GM19328 (cell line): ENCODE measurements around the gene IL6.
"Not testable (repeated sequence)": the region's sequence is repeated elsewhere in the genome, so short reads cannot be mapped to it uniquely, and the experiment has no call there.

Source experiments
- ATAC-seq: cut with Tn5 transposase; IDR thresholded peaks from one replicate; pipeline ENCODE4 v1.9.1; 2021; ENCODE audit warnings: mild to moderate bottlenecking, moderate library complexity; ENCODE audit not compliant: unreplicated experiment

Gene IL6

DNA sequence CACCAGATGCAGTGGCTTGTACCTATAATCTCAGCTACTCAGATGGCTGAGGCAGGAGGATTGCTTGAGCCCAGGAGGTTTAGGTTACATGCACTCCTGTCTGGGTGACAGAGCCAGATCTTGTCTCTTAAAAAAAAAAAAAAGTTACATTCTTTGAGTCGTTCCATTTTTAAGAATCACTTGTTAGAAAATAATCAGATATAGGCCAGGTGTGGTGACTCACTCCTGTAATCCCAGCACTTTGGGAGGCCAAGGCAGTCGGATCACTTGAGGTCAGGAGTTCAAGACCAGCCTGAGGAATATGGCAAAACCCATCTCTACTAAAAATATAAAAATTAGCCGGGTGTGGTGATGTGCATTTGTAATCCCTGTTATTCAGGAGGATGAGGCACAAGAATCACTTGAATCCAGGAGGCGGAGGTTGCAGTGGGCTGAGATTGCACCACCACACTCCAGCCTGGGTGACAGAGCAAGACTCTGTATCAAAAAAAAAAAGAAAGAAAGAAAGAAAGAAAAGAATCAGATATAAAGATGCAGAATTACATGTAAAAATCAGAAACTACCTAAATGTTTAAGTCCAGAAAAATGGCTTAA, 52.8 kb downstream of the IL6 start:
- ATAC-seq, result not testable (repeated sequence)

DNA sequence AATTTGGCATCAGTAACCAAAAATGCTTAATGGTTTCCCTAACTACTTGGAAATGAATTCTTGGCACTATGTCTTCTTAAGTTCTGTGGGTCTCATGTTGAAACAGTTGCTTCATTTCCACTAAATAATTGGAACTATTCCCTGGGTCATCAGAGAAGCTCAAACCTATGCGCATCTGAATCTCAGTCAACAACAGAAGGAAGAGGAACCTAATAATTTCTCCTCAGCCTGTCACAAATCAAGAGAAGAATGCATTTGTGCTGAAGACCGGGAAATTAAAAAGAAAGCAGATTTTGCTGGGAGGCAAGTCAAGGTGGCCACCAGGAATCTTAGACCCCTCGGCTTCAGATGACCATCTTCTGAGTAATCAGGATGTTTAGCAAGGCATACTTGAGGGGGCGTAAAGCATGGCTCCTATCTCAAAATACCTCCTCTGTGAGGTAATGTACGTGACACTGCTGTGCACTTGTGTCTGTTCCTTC, 54.3 kb downstream of the IL6 start:
- no peak for ATAC-seq
